GM18508 (cell line): Measurements from ENCODE around the gene ZC3H15.

ENCODE experiments used
- ATAC-seq: cut with Tn5 transposase; IDR thresholded peaks from one replicate; pipeline ENCODE4 v1.9.1; 2021; ENCODE audit warnings: moderate number of reproducible peaks; ENCODE audit not compliant: insufficient read depth, unreplicated experiment

Gene ZC3H15

GRCh38 chr2:186534406-186534805 is 48.3 kb downstream of the ZC3H15 start:
- ATAC-seq, result no peak

- no peak for ATAC-seq
These were observed 49.8 kb downstream of the ZC3H15 start for GRCh38 chr2:186535861-186536260.

- no peak for ATAC-seq
These were observed 51.0 kb downstream of the ZC3H15 start for GRCh38 chr2:186537019-186537418.

GRCh38 chr2:186540941-186541340 is 54.9 kb downstream of the ZC3H15 start:
- no peak for ATAC-seq

DNA sequence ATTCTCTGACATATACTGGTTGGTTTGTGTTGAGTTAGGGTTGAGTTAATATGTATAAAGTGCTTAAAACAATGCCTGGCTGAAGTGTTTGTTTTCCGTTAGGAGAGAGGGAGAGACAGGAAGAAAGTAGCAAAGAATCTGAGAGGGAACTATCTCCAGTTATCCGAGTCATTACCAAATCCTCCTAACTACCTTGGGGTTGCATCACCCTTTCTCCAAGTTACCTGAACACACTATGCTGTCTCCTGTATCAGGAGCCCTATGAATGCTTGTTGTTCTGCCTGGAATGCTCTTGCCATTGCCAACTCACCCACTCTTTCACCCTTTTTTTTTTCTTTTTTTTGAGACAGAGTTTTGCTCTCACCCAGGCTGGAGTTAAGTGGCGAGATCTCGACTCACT is 55.9 kb downstream of the ZC3H15 start:
- no peak for ATAC-seq

DNA sequence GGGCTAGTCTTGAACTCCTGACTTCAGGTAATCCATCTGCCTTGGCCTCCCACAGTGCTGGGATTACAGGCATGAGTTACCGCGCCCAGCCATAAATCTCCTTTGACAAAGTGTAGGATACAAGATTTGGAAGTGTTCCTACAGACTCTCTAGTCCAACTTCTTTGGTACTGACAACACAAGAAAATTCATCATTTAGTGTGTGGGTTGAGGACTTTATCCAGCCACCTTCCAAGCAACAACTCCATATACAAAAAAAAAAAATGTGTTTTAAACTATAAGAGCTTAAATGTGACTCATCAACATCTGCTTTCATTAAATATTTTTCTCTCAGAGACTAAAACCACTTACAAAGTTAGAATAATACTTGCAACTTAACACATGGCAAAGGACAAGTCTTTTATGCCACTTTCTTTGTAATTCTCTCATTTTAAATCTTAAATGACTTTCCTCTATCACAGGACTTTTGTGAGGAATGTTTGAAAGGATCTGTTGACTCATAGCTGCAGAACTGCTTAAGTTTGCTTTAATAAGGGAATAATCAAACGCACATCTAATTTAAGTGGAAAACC is 57.6 kb downstream of the ZC3H15 start:
- no peak for ATAC-seq

- ATAC-seq, result no peak
These were observed 58.2 kb downstream of the ZC3H15 start for GRCh38 chr2:186544255-186544675.

GRCh38 chr2:186546846-186547245 is 60.8 kb downstream of the ZC3H15 start:
- no peak for ATAC-seq

DNA sequence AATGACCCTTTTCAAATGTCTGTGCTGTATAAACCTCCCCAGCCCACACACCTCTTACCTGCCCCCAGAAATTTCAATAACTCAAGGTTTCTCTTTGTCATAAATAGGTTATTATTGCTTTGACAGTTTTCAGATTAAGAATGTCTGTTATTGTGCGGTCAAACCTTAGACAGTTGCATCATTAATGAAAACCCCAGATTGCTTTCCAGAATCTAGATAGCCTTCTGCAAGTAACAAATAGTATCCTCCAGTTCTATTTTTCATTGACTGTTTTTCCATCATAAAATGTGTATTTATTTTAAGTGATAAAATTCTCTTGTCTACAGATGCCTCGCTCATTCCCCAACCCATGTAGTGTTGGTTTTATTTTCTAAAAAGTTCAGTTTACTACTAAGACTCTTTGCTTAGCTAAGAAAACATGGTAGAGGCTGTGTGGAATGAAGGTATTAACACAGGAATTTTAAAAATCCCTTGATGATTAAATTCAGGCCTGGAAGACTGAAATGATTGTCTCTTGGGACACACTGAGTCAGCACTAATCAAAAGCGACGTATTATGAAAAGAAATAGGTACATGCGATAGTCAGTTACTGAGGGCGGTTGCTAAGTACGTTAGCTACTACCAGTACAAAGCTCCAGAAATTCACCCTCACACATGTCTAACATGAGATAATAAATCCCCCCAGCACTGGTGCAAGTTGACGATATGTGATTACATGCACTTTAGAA is 65.4 kb downstream of the ZC3H15 start:
- ATAC-seq, result no peak

DNA sequence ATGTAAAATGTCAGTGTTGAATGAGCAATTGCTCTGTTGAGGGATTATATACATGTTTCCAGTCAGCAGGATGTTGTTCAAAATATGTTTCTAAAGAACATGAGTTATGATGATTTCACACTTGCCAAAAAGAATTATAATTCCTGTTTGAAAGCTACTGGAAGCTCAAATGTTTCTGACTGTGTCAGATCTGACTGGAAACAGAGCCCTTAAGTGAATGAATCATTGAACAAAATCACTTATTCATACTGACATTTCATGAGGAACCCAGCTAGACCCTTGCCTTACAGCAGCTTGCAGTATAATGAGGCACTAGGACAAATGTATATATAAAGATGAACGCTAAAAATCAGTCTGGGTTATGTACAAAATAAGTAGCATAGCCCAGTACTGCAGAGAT is 68.4 kb downstream of the ZC3H15 start:
- ATAC-seq, result no peak

DNA sequence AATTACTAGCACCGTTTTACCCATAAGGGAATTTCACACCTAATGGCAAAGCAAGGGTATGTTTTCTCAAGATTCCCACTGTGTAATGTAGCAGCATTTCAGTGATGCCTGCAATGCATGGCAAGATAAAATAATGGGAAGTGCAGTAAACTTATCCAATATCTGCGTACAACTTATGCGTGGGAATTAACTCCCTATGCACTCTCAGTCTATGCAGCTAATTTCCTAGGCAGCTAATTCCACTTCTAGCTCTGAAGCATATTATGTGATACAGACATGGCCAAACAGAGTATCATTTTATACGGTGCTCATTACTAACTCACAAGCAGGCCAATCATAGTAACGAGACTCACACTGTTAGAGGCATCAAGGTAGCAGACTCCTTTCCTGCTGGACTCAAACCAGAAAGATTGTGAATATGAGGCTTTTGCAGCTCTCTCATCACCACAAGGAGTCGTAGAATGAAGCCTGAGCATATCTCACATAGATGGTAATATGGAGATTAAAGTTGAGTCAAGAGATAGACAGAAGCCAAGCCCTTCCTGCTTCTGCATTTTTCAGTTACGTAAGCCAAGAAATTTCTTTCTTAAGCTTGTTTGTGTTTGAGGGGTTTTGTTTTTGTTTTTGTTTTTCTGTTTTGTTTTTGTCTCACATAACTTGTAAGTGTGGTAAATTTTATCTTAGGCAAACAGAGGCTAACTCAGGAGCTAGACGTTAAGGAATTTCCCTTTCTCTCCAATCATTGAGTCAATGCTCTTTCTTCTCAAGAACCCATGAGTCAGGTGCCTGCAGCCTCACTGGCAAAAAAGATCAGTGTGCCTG is 69.0 kb downstream of the ZC3H15 start:
- no peak for ATAC-seq

GRCh38 chr2:186558512-186559276 is 72.6 kb downstream of the ZC3H15 start:
- no peak for ATAC-seq
